Measurements from ENCODE around the gene LTBP1. TPM values are rescaled to one million over a fixed set of nuclear protein-coding genes. Genes with fewer than 3 reads are reported as not detected.

LTBP1 gene
- total RNA-seq, 2 experiments from 2014 or later: 61.1 to 82.6 TPM

DNA sequence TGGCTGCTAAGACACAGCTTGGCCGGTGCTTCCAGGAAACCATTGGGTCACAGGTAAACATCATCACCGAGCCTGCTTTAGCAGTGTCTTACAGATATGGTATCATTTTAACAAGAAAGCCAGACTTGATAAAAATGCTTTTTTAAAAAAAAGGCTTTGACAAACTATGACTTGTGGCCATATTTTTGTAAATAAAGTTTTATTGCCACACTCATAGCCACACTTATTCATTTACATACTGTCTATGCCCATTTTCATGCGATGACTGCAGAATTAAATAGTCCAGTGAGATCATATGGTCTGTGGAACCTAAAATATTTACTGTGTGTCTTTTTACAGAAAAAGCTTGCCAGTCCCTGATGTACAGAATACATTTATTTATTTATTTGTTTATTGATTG lies 242.0 kb downstream of the LTBP1 start:
- H3K4me2 ChIP-seq (ENCODE audit: low read length): no peak overlapping the region
- POLR2A ChIA-PET: interaction anchor here (0.7 to 0.9 kb wide), 3 partner anchors 44 to 1154 kb away, joined by 3 to 4 read pairs (median 3); no protein-coding TSS in a partner anchor

DNA sequence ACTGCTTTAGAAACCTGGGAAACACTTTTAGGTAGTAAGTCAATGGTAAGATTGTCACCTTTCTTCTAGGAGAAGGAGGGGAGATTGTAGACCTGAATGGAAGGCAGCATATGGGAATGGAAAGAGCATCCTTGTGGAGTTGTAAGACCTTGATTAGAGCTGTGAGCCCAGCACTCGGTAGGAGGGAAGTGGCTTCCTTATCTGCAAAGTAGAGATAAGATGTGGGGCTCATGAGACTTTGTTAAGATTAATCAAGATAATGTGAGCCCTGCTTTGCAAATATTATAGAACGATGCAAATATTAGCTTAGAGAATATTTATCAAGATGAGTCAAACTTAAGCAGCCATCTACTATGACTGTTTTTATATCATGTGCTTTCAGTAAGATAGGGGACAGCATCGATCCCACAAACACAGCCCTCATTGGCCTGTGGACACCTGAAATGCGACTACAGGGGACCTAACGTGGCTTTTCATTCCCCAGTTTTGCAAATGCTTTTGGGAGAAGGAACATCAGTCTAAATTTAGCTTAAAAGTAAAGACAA lies 243.7 kb downstream of the LTBP1 start:
- H3K9me3 ChIP-seq (ENCODE audit: low read length): no peaks in the 10 kb centered on the region
- no peak overlapping the region for H3K4me3 ChIP-seq (ENCODE audit: low read depth, low read length, poor library complexity, severe bottlenecking)
- intact Hi-C loops (cut with micrococcal nuclease; ENCODE audit: unreplicated experiment): no loop called here
- no peaks in the 10 kb centered on the region for H3K4me1 ChIP-seq (ENCODE audit: insufficient read depth, low read length, poor library complexity, severe bottlenecking)
- ChIA-PET CTCF (ENCODE audit: unreplicated experiment) (no interaction called here), POLR2A (interaction anchor here (0.7 to 1.0 kb wide), 3 partner anchors 12 to 562 kb away, joined by 3 read pairs; partner anchors contain the start of gene TTC27)
- no peak for DNase-seq (ENCODE audit: low spot score)
- no peak overlapping the region for H3K27ac ChIP-seq (ENCODE audit: low read depth, low read length, poor library complexity, severe bottlenecking)
- H3K36me3 ChIP-seq (ENCODE audit: insufficient read depth, low read length): peaks cover 93% of the 10 kb centered on the region
- H2AFZ ChIP-seq (ENCODE audit: low read length): no peak overlapping the region
- H3K79me2 ChIP-seq (ENCODE audit: insufficient read depth, low read depth, low read length): no peaks in the 10 kb centered on the region
- BruUV-seq (replicated peaks): no TSS peak
- H4K20me1 ChIP-seq (ENCODE audit: insufficient read depth, low read length): no peaks in the 10 kb centered on the region
- no peaks in the 10 kb centered on the region for H3K9me2 ChIP-seq (ENCODE audit: insufficient read depth, low read length)
- H3K4me2 ChIP-seq (ENCODE audit: low read length): no peak overlapping the region
- TF ChIP-seq EZH2phosphoT487 (IDR thresholded peaks at IDR 0.05; ENCODE audit: borderline replicate concordance, low read depth, low read length): no peak
- TF ChIP-seq, protein P1, sequence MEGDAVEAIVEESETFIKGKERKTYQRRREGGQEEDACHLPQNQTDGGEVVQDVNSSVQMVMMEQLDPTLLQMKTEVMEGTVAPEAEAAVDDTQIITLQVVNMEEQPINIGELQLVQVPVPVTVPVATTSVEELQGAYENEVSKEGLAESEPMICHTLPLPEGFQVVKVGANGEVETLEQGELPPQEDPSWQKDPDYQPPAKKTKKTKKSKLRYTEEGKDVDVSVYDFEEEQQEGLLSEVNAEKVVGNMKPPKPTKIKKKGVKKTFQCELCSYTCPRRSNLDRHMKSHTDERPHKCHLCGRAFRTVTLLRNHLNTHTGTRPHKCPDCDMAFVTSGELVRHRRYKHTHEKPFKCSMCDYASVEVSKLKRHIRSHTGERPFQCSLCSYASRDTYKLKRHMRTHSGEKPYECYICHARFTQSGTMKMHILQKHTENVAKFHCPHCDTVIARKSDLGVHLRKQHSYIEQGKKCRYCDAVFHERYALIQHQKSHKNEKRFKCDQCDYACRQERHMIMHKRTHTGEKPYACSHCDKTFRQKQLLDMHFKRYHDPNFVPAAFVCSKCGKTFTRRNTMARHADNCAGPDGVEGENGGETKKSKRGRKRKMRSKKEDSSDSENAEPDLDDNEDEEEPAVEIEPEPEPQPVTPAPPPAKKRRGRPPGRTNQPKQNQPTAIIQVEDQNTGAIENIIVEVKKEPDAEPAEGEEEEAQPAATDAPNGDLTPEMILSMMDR (conservative IDR thresholded peaks at IDR 0.05; ENCODE audit: low read length): no peak

More for the DNA sequence above, 242.0 kb downstream of the LTBP1 start:
- H3K9me2 ChIP-seq (ENCODE audit: insufficient read depth, low read length): no peaks in the 10 kb centered on the region
- peaks cover 93% of the 10 kb centered on the region for H3K36me3 ChIP-seq (ENCODE audit: insufficient read depth, low read length)
- H3K4me3 ChIP-seq (ENCODE audit: low read depth, low read length, poor library complexity, severe bottlenecking): no peak overlapping the region
- intact Hi-C loops (cut with micrococcal nuclease; ENCODE audit: unreplicated experiment): no loop called here
- CTCF ChIA-PET (ENCODE audit: unreplicated experiment): no interaction called here
- H3K79me2 ChIP-seq (ENCODE audit: insufficient read depth, low read depth, low read length): no peaks in the 10 kb centered on the region
- DNase-seq (ENCODE audit: low spot score): no peak
- no peaks in the 10 kb centered on the region for H4K20me1 ChIP-seq (ENCODE audit: insufficient read depth, low read length)
- BruUV-seq (replicated peaks): no TSS peak
- no peaks in the 10 kb centered on the region for H3K9me3 ChIP-seq (ENCODE audit: low read length)
- H3K4me1 ChIP-seq (ENCODE audit: insufficient read depth, low read length, poor library complexity, severe bottlenecking): no peaks in the 10 kb centered on the region
- no peak overlapping the region for H2AFZ ChIP-seq (ENCODE audit: low read length)
- no peak for TF ChIP-seq EZH2phosphoT487 (IDR thresholded peaks at IDR 0.05; ENCODE audit: borderline replicate concordance, low read depth, low read length)
- TF ChIP-seq, protein P1 (conservative IDR thresholded peaks at IDR 0.05; ENCODE audit: low read length): no peak
- no peak overlapping the region for H3K27ac ChIP-seq (ENCODE audit: low read depth, low read length, poor library complexity, severe bottlenecking)

DNA sequence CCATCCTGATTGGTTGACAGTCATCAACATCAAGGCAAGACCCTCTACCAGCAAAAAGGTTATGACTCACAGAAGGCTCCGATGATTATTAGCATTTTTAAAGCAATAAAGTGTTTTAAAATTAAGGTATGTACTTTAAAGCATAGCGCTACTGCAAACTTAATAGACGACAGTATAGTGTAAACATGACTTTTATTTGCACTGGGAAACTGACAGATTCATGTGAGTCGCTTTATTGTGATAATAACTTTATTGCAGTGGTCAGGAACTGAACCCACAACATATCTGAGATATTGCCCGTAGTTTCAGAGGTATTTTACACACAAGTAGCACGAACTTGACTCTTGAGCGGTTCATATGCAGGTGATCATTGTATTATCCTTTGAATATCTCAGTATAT lies 249.1 kb downstream of the LTBP1 start:
- no peak overlapping the region for H3K27ac ChIP-seq (ENCODE audit: low read depth, low read length, poor library complexity, severe bottlenecking)
- CTCF ChIA-PET (ENCODE audit: unreplicated experiment): no interaction called here
- TF ChIP-seq, protein P1 (conservative IDR thresholded peaks at IDR 0.05; ENCODE audit: low read length): no peak
- no peak for TF ChIP-seq EZH2phosphoT487 (IDR thresholded peaks at IDR 0.05; ENCODE audit: borderline replicate concordance, low read depth, low read length)
- H3K9me3 ChIP-seq (ENCODE audit: low read length): peaks cover 3% of the 10 kb centered on the region; the same call in 1 of the 2 replicates
- intact Hi-C loops (cut with micrococcal nuclease; ENCODE audit: unreplicated experiment): no loop called here
- no peaks in the 10 kb centered on the region for H3K9me2 ChIP-seq (ENCODE audit: insufficient read depth, low read length)
- no peak for DNase-seq (ENCODE audit: low spot score)
- no peak overlapping the region for H3K4me2 ChIP-seq (ENCODE audit: low read length)
- no peaks in the 10 kb centered on the region for H4K20me1 ChIP-seq (ENCODE audit: insufficient read depth, low read length)
- no peaks in the 10 kb centered on the region for H3K79me2 ChIP-seq (ENCODE audit: insufficient read depth, low read depth, low read length)
- no peak overlapping the region for H2AFZ ChIP-seq (ENCODE audit: low read length)
- no TSS peak for BruUV-seq (replicated peaks)
- H3K4me1 ChIP-seq (ENCODE audit: insufficient read depth, low read length, poor library complexity, severe bottlenecking): no peaks in the 10 kb centered on the region
- POLR2A ChIA-PET: interaction anchor here (1.3 kb wide), 1 partner anchor 14 kb away, joined by 3 read pairs; no protein-coding TSS in a partner anchor
- no peak overlapping the region for H3K4me3 ChIP-seq (ENCODE audit: low read depth, low read length, poor library complexity, severe bottlenecking)
- H3K36me3 ChIP-seq (ENCODE audit: insufficient read depth, low read length): peaks cover 68% of the 10 kb centered on the region
